Measurements from ENCODE around the gene GAL3ST2. TPM values are rescaled to one million over a fixed set of nuclear protein-coding genes. Genes with fewer than 3 reads are reported as not detected.
"Not testable (repeated sequence)": the region's sequence is repeated elsewhere in the genome, so short reads cannot be mapped to it uniquely, and the experiment has no call there.

Gene GAL3ST2
- total RNA-seq, 1 experiment from 2014 or later, result 6.8 TPM

GRCh38 chr2:241755166-241755565 is 21.5 kb upstream of the GAL3ST2 start:
- no peaks in the 10 kb centered on the region for H3K9me3 ChIP-seq
- ChIA-PET CTCF (no interaction called here), POLR2A (no interaction called here)
- Mint-ChIP-seq H3K4me3 (ENCODE audit: unreplicated experiment) (no peak overlapping the region), H3K36me3 (ENCODE audit: insufficient read depth, unreplicated experiment) (peaks cover 16% of the 10 kb centered on the region), H3K4me1 (ENCODE audit: low read depth, unreplicated experiment) (peaks cover 6% of the 10 kb centered on the region), H3K9me3 (ENCODE audit: unreplicated experiment) (no peaks in the 10 kb centered on the region), H3K27me3 (ENCODE audit: insufficient read depth, unreplicated experiment) (no peaks in the 10 kb centered on the region), H3K27ac (ENCODE audit: unreplicated experiment) (no peak overlapping the region)
- DNase-seq, result no peak
- TF ChIP-seq CTCF (IDR thresholded peaks at IDR 0.05; ENCODE audit: insufficient read depth in 1 of 2, low read depth in 1 of 2, low read length in 1 of 2, severe bottlenecking in 1 of 2, unreplicated experiment in 1 of 2), result no peak
- no peaks in the 10 kb centered on the region for H3K36me3 ChIP-seq (ENCODE audit: control insufficient read depth, insufficient read depth, low read length)
- H3K27me3 ChIP-seq (replicated peaks; ENCODE audit: control insufficient read depth, insufficient read depth, low read length), result no peaks in the 10 kb centered on the region
- H3K4me1 ChIP-seq, result no peaks in the 10 kb centered on the region
- H3K4me3 ChIP-seq (ENCODE audit: low read depth, low read length), result no peak overlapping the region
- intact Hi-C loops (cut with micrococcal nuclease; ENCODE audit: unreplicated experiment), result no loop called here
- BruUV-seq (replicated peaks), result no TSS peak

DNA sequence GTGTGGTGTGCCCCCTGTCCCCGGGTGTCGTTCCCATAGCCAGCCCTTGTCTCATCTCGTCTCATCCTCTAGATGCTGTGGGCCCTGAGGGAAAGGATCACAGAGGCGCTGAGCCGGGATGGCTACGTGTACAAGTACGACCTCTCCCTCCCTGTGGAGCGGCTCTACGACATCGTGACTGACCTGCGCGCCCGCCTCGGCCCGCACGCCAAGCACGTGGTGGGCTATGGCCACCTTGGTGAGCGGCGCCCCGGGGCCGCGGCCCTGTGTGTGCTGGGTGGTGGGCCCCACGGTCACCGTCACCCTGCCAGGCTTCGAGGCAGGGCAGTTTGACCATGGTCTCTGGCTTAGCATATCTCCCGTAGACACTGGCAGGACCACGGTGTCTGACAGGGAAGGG is 20.8 kb upstream of the GAL3ST2 start:
- Mint-ChIP-seq H3K27ac (ENCODE audit: unreplicated experiment) (no peak overlapping the region), H3K36me3 (ENCODE audit: insufficient read depth, unreplicated experiment) (peaks cover 16% of the 10 kb centered on the region), H3K4me1 (ENCODE audit: low read depth, unreplicated experiment) (peaks cover 6% of the 10 kb centered on the region), H3K27me3 (ENCODE audit: insufficient read depth, unreplicated experiment) (no peaks in the 10 kb centered on the region), H3K9me3 (ENCODE audit: unreplicated experiment) (no peaks in the 10 kb centered on the region), H3K4me3 (ENCODE audit: unreplicated experiment) (no peak overlapping the region)
- Histone ChIP-seq H3K27me3 (replicated peaks; ENCODE audit: control insufficient read depth, insufficient read depth, low read length) (no peaks in the 10 kb centered on the region), H3K4me3 (ENCODE audit: low read depth, low read length) (no peak overlapping the region), H3K4me1 (no peaks in the 10 kb centered on the region), H3K36me3 (ENCODE audit: control insufficient read depth, insufficient read depth, low read length) (no peaks in the 10 kb centered on the region), H3K9me3 (no peaks in the 10 kb centered on the region)
- TF ChIP-seq CTCF (IDR thresholded peaks at IDR 0.05; ENCODE audit: insufficient read depth in 1 of 2, low read depth in 1 of 2, low read length in 1 of 2, severe bottlenecking in 1 of 2, unreplicated experiment in 1 of 2), result no peak
- no peak for DNase-seq
- BruUV-seq (replicated peaks), result no TSS peak
- POLR2A ChIA-PET, result no interaction called here
- intact Hi-C loops (cut with micrococcal nuclease; ENCODE audit: unreplicated experiment), result no loop called here
- CTCF ChIA-PET, result no interaction called here

DNA sequence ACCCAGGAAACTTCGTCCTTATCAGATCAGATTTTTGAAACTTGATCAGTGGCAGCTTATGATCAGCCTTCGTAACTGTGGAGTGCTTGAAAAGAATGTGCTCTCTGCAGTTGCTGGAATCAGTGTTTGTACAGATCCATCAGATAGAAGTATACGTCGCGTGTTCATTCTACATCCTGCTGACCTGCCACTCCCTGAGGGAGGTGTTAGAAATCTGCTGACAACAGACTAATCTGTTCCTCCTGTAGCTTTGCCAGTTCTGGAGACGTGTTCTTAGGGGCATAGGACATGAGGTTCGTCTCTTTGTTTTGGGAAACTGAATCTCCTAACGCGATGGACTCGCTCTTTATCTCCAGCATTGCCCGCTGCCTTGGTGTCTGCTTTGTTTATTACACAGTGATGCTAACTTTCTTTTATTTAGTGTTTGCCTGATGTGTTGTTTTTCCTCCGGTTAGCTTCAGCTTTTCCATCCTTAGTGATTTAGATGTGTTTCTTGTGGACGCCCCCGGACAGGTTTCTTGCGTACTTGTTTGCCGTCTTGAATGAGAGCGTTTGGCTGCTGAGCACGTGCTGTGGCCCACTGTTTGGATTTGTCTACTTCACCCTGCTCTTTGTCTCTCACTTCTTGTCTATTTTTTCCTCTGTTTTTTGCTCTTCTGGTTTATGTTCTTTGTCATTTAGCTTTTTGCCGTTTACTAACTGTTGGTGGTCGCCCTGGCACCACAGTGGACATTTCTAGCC is 17.4 kb upstream of the GAL3ST2 start:
- DNase-seq, result no peak
- no peaks in the 10 kb centered on the region for H3K9me3 Mint-ChIP-seq (ENCODE audit: unreplicated experiment)
- peaks cover 12% of the 10 kb centered on the region for H3K4me1 Mint-ChIP-seq (ENCODE audit: low read depth, unreplicated experiment)
- Histone ChIP-seq H3K27me3 (replicated peaks; ENCODE audit: control insufficient read depth, insufficient read depth, low read length) (no peaks in the 10 kb centered on the region), H3K9me3 (no peaks in the 10 kb centered on the region), H3K4me1 (no peaks in the 10 kb centered on the region), H3K36me3 (ENCODE audit: control insufficient read depth, insufficient read depth, low read length) (no peaks in the 10 kb centered on the region), H3K4me3 (ENCODE audit: low read depth, low read length) (no peak overlapping the region)
- H3K36me3 Mint-ChIP-seq (ENCODE audit: insufficient read depth, unreplicated experiment), result peaks cover 13% of the 10 kb centered on the region
- intact Hi-C loops (cut with micrococcal nuclease; ENCODE audit: unreplicated experiment), result no loop called here
- POLR2A ChIA-PET, result no interaction called here
- no peak overlapping the region for H3K27ac Mint-ChIP-seq (ENCODE audit: unreplicated experiment)
- no peak overlapping the region for H3K4me3 Mint-ChIP-seq (ENCODE audit: unreplicated experiment)
- CTCF ChIA-PET, result interaction anchor here (0.6 kb wide), 1 partner anchor 57 kb away, joined by 8 read pairs; no protein-coding TSS in a partner anchor
- no TSS peak for BruUV-seq (replicated peaks)
- no peaks in the 10 kb centered on the region for H3K27me3 Mint-ChIP-seq (ENCODE audit: insufficient read depth, unreplicated experiment)
- no peak for TF ChIP-seq CTCF (IDR thresholded peaks at IDR 0.05; ENCODE audit: insufficient read depth in 1 of 2, low read depth in 1 of 2, low read length in 1 of 2, severe bottlenecking in 1 of 2, unreplicated experiment in 1 of 2)

DNA sequence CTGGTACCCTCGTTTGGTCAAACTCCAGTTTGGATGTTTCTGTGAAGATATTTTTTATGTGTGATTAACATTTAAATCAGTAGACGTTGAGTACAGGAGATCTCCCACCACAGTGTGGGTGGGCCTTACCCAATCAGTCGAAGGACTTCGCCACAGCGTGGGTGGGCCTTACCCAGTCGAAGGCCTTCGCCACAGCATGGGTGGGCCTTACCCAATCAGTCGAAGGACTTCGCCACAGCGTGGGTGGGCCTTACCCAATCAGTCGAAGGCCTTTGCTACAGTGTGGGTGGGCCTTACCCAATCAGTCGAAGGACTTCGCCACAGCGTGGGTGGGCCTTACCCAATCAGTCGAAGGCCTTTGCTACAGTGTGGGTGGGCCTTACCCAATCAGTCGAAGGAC is 16.7 kb upstream of the GAL3ST2 start:
- Mint-ChIP-seq H3K4me1 (ENCODE audit: low read depth, unreplicated experiment) (peaks cover 12% of the 10 kb centered on the region), H3K36me3 (ENCODE audit: insufficient read depth, unreplicated experiment) (peaks cover 13% of the 10 kb centered on the region)
- intact Hi-C loops (cut with micrococcal nuclease; ENCODE audit: unreplicated experiment); H3K4me1 ChIP-seq; CTCF ChIA-PET; H3K27me3 ChIP-seq (replicated peaks; ENCODE audit: control insufficient read depth, insufficient read depth, low read length); H3K27ac Mint-ChIP-seq (ENCODE audit: unreplicated experiment); H3K9me3 Mint-ChIP-seq (ENCODE audit: unreplicated experiment); H3K4me3 ChIP-seq (ENCODE audit: low read depth, low read length); POLR2A ChIA-PET; H3K4me3 Mint-ChIP-seq (ENCODE audit: unreplicated experiment); BruUV-seq (replicated peaks); H3K36me3 ChIP-seq (ENCODE audit: control insufficient read depth, insufficient read depth, low read length); H3K9me3 ChIP-seq; DNase-seq; H3K27me3 Mint-ChIP-seq (ENCODE audit: insufficient read depth, unreplicated experiment): not testable (repeated sequence)

Data from Caco-2 (cell line).